Gastrocnemius medialis (tissue), 4 donors: ENCODE results near the gene WDR7.

Experiments
- CTCF ChIP-seq, 5 experiments: fragments of 450-650 bp in 3 of 5; fragments of 200-600 bp in 2 of 5; sonication (generic) in 2 of 5; IDR thresholded peaks in 4 of 5; conservative IDR thresholded peaks in 1 of 5; 1 replicate in 4 of 5; 2 replicates in 1 of 5; pipeline ENCODE4 v1.5.1; 2016 to 2019; ENCODE audit warnings: antibody characterized with exemption in 5 of 5, mild to moderate bottlenecking in 3 of 5, moderate library complexity in 3 of 5
- POLR2A ChIP-seq, 2 donors: fragments of 450-650 bp; IDR thresholded peaks; one replicate each; pipeline ENCODE4 v1.6.1; 2017; ENCODE audit warnings: antibody characterized with exemption in 2 of 2, mild to moderate bottlenecking in 2 of 2, moderate library complexity in 2 of 2

GRCh38 chr18:56775701-56776100 lies 124.5 kb downstream of the WDR7 start:
- TF ChIP-seq CTCF (IDR thresholded peaks at IDR 0.05 in 4 of 5, conservative IDR thresholded peaks at IDR 0.05 in 1 of 5): no peak
- TF ChIP-seq POLR2A (IDR thresholded peaks at IDR 0.05): no peak
